MM.1S (cell line): ENCODE results near the gene TMEM108.

Experiments used
- DNase-seq: peaks from one replicate; pipeline ENCODE4 v3.0.0-alpha.2; 2015
- H2AFZ ChIP-seq: fragments of 300-600 bp; sonication (generic); 2 replicates; pipeline ENCODE4 v1.6.0; 2016; ENCODE audit warnings: antibody characterized with exemption, low read length
- H3F3A ChIP-seq: fragments of 300-600 bp; sonication (generic); 2 replicates; pipeline ENCODE4 v1.6.1; 2016; ENCODE audit warnings: mild to moderate bottlenecking, antibody characterized with exemption, low read length, moderate library complexity, mixed read lengths; ENCODE audit not compliant: insufficient read depth
- H3K27ac ChIP-seq: fragments of 300-600 bp; sonication (generic); 2 replicates; pipeline ENCODE4 v1.5.1; 2016; ENCODE audit warnings: mild to moderate bottlenecking, low read length
- H3K27me3 ChIP-seq: fragments of 300-600 bp; sonication (generic); replicated peaks from 2 replicates; pipeline ENCODE4 v1.6.0; 2016; ENCODE audit warnings: low read length; ENCODE audit not compliant: insufficient read depth
- H3K36me3 ChIP-seq: fragments of 300-600 bp; sonication (generic); replicated peaks from 2 replicates; pipeline ENCODE4 v1.6.1; 2016; ENCODE audit warnings: mild to moderate bottlenecking, low read length, mixed read lengths; ENCODE audit not compliant: insufficient read depth
- H3K4me1 ChIP-seq: fragments of 300-600 bp; sonication (generic); 2 replicates; pipeline ENCODE4 v1.6.1; 2016; ENCODE audit warnings: low read length, mixed read lengths
- H3K4me2 ChIP-seq: fragments of 300-600 bp; sonication (generic); 2 replicates; pipeline ENCODE4 v1.6.0; 2016; ENCODE audit warnings: low read depth, low read length
- H3K4me3 ChIP-seq: fragments of 300-600 bp; sonication (generic); 2 replicates; pipeline ENCODE4 v1.5.1; 2016; ENCODE audit warnings: low read length, mixed read lengths
- H3K79me2 ChIP-seq: fragments of 300-600 bp; sonication (generic); 2 replicates; pipeline ENCODE4 v1.6.1; 2016; ENCODE audit warnings: mixed run types, low read length, mixed read lengths
- H3K9ac ChIP-seq: fragments of 300-600 bp; sonication (generic); 2 replicates; pipeline ENCODE4 v1.6.1; 2016; ENCODE audit warnings: low read length, mixed read lengths
- H3K9me2 ChIP-seq: fragments of 300-600 bp; sonication (generic); replicated peaks from 2 replicates; pipeline ENCODE4 v1.6.1; 2016; ENCODE audit warnings: mild to moderate bottlenecking, low read length, mixed read lengths; ENCODE audit not compliant: insufficient read depth
- H3K9me3 ChIP-seq: fragments of 300-600 bp; sonication (generic); replicated peaks from 2 replicates; pipeline ENCODE4 v1.6.1; 2016; ENCODE audit warnings: mild to moderate bottlenecking, low read length, mixed read lengths; ENCODE audit not compliant: insufficient read depth
- H4K20me1 ChIP-seq: fragments of 300-600 bp; sonication (generic); 2 replicates; pipeline ENCODE4 v1.6.1; 2016; ENCODE audit warnings: mild to moderate bottlenecking, low read length, moderate library complexity, mixed read lengths; ENCODE audit not compliant: insufficient read depth
- EZH2 ChIP-seq: fragments of 300-600 bp; sonication (generic); optimal IDR thresholded peaks from 2 replicates; pipeline ENCODE3; 2017; ENCODE audit warnings: low read depth, mild to moderate bottlenecking, antibody characterized with exemption, low read length, mixed read lengths
- EZH2phosphoT487 ChIP-seq: fragments of 300-600 bp; sonication (generic); IDR thresholded peaks from 2 replicates; pipeline ENCODE4 v1.6.1; 2018; ENCODE audit warnings: antibody characterized with exemption, low read length
- TF ChIP-seq, protein P1 (sequence below): fragments of 300-600 bp; sonication (generic); IDR thresholded peaks from 2 replicates; pipeline ENCODE4 v1.5.1; 2016; ENCODE audit warnings: antibody characterized with exemption, low read length, mixed read lengths

TMEM108 gene

GRCh38 chr3:133400006-133400515, 361.9 kb downstream of the TMEM108 start, which contains the start of gene BFSP2:
Gene BFSP2 (plus strand): TSS chr3:133400056. CDS start chr3:133400084, 28 bp downstream.
- Histone ChIP-seq H3K9me2 (no peaks in the 10 kb centered on the region), H3K36me3 (no peaks in the 10 kb centered on the region), H3K4me1 (peaks cover 5% of the 10 kb centered on the region), H3K4me2 (no peak within 1 kb of the TSS), H3K4me3 (no peak within 1 kb of the TSS), H3K79me2 (no peaks in the 10 kb centered on the region), H3F3A (no peaks in the 10 kb centered on the region), H2AFZ (no peak within 1 kb of the TSS), H4K20me1 (no peaks in the 10 kb centered on the region), H3K9me3 (no peaks in the 10 kb centered on the region), H3K27ac (no peak within 1 kb of the TSS), H3K9ac (no peak within 1 kb of the TSS), H3K27me3 (no peaks in the 10 kb centered on the region)
- TF ChIP-seq EZH2: no peak
- TF ChIP-seq EZH2phosphoT487: no peak
- TF ChIP-seq, protein P1, sequence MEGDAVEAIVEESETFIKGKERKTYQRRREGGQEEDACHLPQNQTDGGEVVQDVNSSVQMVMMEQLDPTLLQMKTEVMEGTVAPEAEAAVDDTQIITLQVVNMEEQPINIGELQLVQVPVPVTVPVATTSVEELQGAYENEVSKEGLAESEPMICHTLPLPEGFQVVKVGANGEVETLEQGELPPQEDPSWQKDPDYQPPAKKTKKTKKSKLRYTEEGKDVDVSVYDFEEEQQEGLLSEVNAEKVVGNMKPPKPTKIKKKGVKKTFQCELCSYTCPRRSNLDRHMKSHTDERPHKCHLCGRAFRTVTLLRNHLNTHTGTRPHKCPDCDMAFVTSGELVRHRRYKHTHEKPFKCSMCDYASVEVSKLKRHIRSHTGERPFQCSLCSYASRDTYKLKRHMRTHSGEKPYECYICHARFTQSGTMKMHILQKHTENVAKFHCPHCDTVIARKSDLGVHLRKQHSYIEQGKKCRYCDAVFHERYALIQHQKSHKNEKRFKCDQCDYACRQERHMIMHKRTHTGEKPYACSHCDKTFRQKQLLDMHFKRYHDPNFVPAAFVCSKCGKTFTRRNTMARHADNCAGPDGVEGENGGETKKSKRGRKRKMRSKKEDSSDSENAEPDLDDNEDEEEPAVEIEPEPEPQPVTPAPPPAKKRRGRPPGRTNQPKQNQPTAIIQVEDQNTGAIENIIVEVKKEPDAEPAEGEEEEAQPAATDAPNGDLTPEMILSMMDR: no peak
- DNase-seq: no peak

- Histone ChIP-seq H3K4me1 (no peaks in the 10 kb centered on the region), H3K4me2 (no peak overlapping the region), H3K9me2 (no peaks in the 10 kb centered on the region), H3K9me3 (no peaks in the 10 kb centered on the region), H3K79me2 (no peaks in the 10 kb centered on the region), H3K36me3 (no peaks in the 10 kb centered on the region), H3K27ac (no peak overlapping the region), H3K9ac (no peak overlapping the region), H3F3A (no peaks in the 10 kb centered on the region), H2AFZ (no peak overlapping the region), H4K20me1 (no peaks in the 10 kb centered on the region), H3K4me3 (no peak overlapping the region), H3K27me3 (no peaks in the 10 kb centered on the region)
- no peak for TF ChIP-seq EZH2phosphoT487
- TF ChIP-seq, protein P1: no peak
- TF ChIP-seq EZH2: no peak
- DNase-seq: no peak
Measured at GRCh38 chr3:133401374-133402135, 363.4 kb downstream of the TMEM108 start.

DNA sequence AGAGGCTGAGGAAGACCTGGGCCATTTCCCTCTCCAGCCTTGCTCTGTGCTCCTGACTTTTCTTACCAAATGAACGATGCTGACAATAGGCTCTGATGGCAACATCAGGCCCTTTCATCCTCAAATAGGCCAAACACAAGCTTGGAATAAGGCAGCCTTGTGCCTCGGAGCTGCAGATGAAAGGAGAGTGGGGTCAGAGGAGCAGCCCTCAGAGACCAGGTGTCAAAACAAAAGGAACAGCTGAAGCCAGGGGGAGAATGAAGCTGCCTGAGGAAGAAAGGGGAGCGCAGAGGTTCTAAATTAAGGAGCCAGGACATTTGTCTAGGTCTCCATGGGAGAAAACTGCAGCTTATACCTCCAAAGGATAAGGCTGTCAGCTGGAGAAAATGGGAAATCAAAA, 366.7 kb downstream of the TMEM108 start:
- Histone ChIP-seq H3K27ac (no peak overlapping the region), H2AFZ (no peak overlapping the region)
- DNase-seq: no peak

More for the DNA sequence above, 366.7 kb downstream of the TMEM108 start:
- Histone ChIP-seq H3F3A (no peaks in the 10 kb centered on the region), H3K27me3 (no peaks in the 10 kb centered on the region), H3K79me2 (no peaks in the 10 kb centered on the region), H3K9me2 (no peaks in the 10 kb centered on the region), H3K9ac (no peak overlapping the region), H3K36me3 (no peaks in the 10 kb centered on the region), H3K9me3 (no peaks in the 10 kb centered on the region), H4K20me1 (no peaks in the 10 kb centered on the region), H3K4me1 (no peaks in the 10 kb centered on the region), H3K4me3 (no peak overlapping the region), H3K4me2 (no peak overlapping the region)
- no peak for TF ChIP-seq EZH2
- TF ChIP-seq EZH2phosphoT487: no peak
- TF ChIP-seq, protein P1: no peak
